Suprapubic skin (tissue), 4 donors: ENCODE data around the gene PDILT. TPM values are rescaled to one million over a fixed set of nuclear protein-coding genes. Genes with fewer than 3 reads are reported as not detected.
"Not testable (repeated sequence)": the region's sequence is repeated elsewhere in the genome, so short reads cannot be mapped to it uniquely, and the experiment has no call there.

ENCODE experiments used
- DNase-seq, 2 donors: peaks; one replicate each; pipeline ENCODE4 v3.0.0-alpha.2; 2019; ENCODE audit warnings: low spot score in 2 of 2
- H3K27ac ChIP-seq: fragments of 200-600 bp; sonication (generic); one replicate; pipeline ENCODE4 v1.5.1; 2019
- H3K27me3 ChIP-seq: fragments of 200-600 bp; sonication (generic); one replicate; pipeline ENCODE4 v1.5.1; 2019
- H3K36me3 ChIP-seq: fragments of 200-600 bp; sonication (generic); one replicate; pipeline ENCODE4 v1.5.1; 2019
- H3K4me1 ChIP-seq: fragments of 200-600 bp; sonication (generic); one replicate; pipeline ENCODE4 v1.5.1; 2019
- H3K4me3 ChIP-seq: fragments of 200-600 bp; sonication (generic); one replicate; pipeline ENCODE4 v1.5.1; 2019; ENCODE audit warnings: mild to moderate bottlenecking
- H3K9me3 ChIP-seq: fragments of 200-600 bp; sonication (generic); one replicate; pipeline ENCODE4 v1.5.1; 2019
- EP300 ChIP-seq: sonication (generic); formaldehyde crosslinking; IDR thresholded peaks from one replicate; pipeline ENCODE4 v1.6.1; 2017; ENCODE audit warnings: antibody characterized with exemption
- POLR2A ChIP-seq, 2 donors: fragments of 450-650 bp; IDR thresholded peaks; one replicate each; pipeline ENCODE4 v1.6.1; 2017; ENCODE audit warnings: antibody characterized with exemption in 2 of 2, mild to moderate bottlenecking in 2 of 2, moderate library complexity in 2 of 2
- POLR2AphosphoS5 ChIP-seq, 3 donors: sonication (generic); formaldehyde crosslinking; IDR thresholded peaks; one replicate each; pipeline ENCODE4 v1.6.1; 2017; ENCODE audit warnings: antibody characterized with exemption in 3 of 3
- WGBS: methylation state at CpG from one replicate; pipeline ENCODE4 v1.1.5; 2018; 5-methylcytosine and 5-hydroxymethylcytosine counted together
- total RNA-seq, 4 donors: library from RNA; depleted of rRNA; stranded (reverse); fragments of >200 nt; gene quantifications; one replicate each; pipeline ENCODE4 v1.1.0, GENCODE V29; 2016
- TF ChIP-seq, protein P1 (sequence below), 2 donors: fragments of 200-600 bp in 1 of 2; fragments of 450-650 bp in 1 of 2; sonication (generic) in 1 of 2; IDR thresholded peaks; one replicate each; pipeline ENCODE4 v1.5.1; 2016 to 2019; ENCODE audit warnings: antibody characterized with exemption in 2 of 2, mild to moderate bottlenecking in 1 of 2, moderate library complexity in 1 of 2

PDILT gene, protein sequence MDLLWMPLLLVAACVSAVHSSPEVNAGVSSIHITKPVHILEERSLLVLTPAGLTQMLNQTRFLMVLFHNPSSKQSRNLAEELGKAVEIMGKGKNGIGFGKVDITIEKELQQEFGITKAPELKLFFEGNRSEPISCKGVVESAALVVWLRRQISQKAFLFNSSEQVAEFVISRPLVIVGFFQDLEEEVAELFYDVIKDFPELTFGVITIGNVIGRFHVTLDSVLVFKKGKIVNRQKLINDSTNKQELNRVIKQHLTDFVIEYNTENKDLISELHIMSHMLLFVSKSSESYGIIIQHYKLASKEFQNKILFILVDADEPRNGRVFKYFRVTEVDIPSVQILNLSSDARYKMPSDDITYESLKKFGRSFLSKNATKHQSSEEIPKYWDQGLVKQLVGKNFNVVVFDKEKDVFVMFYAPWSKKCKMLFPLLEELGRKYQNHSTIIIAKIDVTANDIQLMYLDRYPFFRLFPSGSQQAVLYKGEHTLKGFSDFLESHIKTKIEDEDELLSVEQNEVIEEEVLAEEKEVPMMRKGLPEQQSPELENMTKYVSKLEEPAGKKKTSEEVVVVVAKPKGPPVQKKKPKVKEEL
- not detected for total RNA-seq

DNA sequence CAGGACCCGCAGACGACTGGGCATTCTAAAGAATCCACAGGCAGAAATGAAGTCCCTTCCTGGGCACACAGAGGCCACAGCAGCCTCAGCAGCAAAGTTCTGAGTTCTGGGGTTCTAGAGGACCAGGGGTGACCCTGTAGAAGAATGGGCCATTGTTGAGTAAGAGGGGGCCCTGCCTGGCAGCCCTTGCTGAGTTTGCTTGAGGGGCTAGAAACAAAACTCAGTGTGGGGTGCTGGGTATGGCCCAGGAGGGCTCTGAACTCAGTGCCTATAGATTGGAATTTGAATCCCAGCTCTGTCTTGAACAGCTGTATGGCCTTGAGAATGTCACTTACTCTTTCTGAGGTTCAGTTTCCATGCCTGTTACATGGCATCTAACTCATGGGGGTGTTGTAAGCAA, at the start of gene PDILT:
Gene PDILT, minus strand, starts transcription at position 101 of the 400 bp plus-strand sequence. CDS start 5,437 bp downstream, outside the sequence.
- TF ChIP-seq POLR2A (IDR thresholded peaks at IDR 0.05) (no peak), POLR2AphosphoS5 (IDR thresholded peaks at IDR 0.05) (no peak), EP300 (no peak)
- TF ChIP-seq, protein P1, sequence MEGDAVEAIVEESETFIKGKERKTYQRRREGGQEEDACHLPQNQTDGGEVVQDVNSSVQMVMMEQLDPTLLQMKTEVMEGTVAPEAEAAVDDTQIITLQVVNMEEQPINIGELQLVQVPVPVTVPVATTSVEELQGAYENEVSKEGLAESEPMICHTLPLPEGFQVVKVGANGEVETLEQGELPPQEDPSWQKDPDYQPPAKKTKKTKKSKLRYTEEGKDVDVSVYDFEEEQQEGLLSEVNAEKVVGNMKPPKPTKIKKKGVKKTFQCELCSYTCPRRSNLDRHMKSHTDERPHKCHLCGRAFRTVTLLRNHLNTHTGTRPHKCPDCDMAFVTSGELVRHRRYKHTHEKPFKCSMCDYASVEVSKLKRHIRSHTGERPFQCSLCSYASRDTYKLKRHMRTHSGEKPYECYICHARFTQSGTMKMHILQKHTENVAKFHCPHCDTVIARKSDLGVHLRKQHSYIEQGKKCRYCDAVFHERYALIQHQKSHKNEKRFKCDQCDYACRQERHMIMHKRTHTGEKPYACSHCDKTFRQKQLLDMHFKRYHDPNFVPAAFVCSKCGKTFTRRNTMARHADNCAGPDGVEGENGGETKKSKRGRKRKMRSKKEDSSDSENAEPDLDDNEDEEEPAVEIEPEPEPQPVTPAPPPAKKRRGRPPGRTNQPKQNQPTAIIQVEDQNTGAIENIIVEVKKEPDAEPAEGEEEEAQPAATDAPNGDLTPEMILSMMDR (IDR thresholded peaks at IDR 0.05), result no peak
- no peak for DNase-seq
- Histone ChIP-seq H3K4me1 (no peaks in the 10 kb centered on the region), H3K27me3 (no peaks in the 10 kb centered on the region), H3K36me3 (no peaks in the 10 kb centered on the region), H3K27ac (no peak within 1 kb of the TSS), H3K4me3 (no peak within 1 kb of the TSS), H3K9me3 (no peaks in the 10 kb centered on the region)
- no CpG with 5 or more reads among the region's 2 CpGs for WGBS

DNA sequence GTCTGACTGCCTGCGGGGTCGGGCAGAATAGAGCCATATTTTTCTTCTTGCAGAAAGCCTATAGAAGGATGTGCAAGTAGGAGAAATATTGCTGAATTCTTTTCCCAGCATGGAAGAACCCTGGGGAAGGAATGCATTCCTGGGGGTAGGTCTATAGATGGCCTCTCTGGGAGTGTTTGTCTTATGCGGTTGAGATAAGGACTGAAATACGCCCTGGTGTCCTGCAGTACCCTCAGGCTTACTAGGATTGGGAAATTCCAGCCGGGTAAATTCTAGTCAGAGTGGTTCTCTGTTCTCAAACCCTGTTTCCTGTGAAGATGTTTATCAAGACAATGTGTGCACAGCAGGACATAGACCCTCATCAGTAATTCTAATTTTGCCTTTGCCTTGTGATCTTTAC, 49.1 kb upstream of the PDILT start:
- DNase-seq, H3K36me3 ChIP-seq, H3K4me3 ChIP-seq, H3K27me3 ChIP-seq, H3K27ac ChIP-seq, H3K4me1 ChIP-seq, H3K9me3 ChIP-seq: not testable (repeated sequence)
- WGBS, result no CpG with 5 or more reads among the region's 5 CpGs

DNA sequence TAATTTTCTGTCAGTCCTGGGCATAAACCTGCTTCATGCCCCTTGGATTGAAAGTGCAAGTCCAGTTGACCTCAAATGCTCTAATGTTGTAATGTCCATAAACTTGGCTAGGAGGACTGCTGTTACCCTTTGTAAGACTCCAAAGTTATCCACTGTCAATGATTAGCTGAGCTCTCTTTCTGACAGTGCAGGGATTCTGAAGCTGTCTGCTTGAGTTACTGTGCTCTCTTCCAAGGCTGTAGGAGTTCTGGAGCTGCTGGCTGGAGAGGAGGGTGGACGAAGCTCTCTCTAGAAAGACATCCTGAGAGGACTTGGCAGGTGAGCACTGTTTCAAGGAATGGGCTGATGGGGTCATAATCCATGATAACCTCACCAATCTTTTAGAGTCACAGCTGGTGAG, 46.8 kb upstream of the PDILT start, which contains the start of gene ACSM2A:
Gene ACSM2A, plus strand, starts transcription at position 158 of the 400 bp plus-strand sequence. CDS start 8,594 bp downstream, outside the sequence.
- H3K4me3 ChIP-seq, H3K4me1 ChIP-seq, H3K27me3 ChIP-seq, DNase-seq, H3K27ac ChIP-seq, H3K36me3 ChIP-seq, H3K9me3 ChIP-seq: not testable (repeated sequence)
- no CpG with 5 or more reads among the region's 1 CpG for WGBS

DNA sequence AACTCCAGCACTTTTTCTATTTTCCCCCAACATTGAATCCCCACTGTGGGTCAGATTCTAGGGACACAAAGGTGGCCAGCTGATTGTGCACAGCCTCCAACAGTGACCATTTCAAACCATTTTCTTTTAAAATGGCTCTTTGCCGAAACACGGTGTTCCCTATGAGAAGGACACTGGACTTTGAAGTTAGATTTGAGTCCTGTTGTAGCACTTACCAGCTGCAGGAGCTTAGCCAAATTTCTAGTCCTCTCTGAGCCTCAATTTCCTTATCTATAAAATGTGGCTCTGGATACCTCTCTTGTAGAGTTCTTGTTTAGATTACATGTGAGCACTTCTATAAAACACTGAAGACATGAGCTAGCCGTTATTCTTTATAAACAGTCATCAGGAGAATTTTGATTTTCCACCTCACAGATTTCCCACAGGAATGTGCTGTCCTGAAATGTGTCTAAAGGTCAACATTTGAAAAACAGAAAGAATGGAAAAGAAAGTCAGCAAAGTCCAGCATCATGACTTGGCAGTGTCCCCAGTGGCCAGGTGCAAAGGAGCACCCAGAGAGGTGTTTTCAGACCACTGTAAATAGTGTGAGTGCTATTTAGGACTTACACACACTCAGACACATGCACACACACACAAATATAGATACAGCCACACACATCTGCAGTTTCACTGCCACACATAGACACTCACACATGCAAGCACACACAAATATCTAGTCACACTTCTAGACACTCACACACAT, 42.3 kb upstream of the PDILT start:
- not testable (repeated sequence) for H3K27ac ChIP-seq, H3K36me3 ChIP-seq, H3K4me3 ChIP-seq, H3K4me1 ChIP-seq, H3K9me3 ChIP-seq, H3K27me3 ChIP-seq, DNase-seq
- WGBS, result no CpG with 5 or more reads among the region's 3 CpGs

DNA sequence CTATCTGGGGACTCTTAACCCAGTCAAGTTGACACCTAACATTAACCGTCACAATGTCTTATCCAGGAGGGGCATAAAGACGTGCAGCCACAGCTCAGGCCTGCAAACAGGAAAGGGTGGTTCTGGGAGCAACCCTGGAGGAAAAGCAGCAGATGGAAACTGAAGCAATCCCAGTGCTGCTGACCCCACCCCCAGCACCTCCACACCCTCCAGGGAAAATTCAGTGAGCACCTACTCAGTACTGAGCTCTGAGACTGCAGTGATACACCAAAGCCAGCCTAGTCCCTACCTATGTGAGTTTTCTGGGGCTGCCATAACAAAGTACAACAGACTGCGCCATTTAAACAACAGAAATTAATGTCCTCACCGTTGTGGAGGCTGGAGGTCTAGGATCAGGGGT, 37.3 kb upstream of the PDILT start:
- not testable (repeated sequence) for H3K4me3 ChIP-seq, H3K27ac ChIP-seq, H3K27me3 ChIP-seq, H3K36me3 ChIP-seq, DNase-seq, H3K9me3 ChIP-seq
- peaks cover 19% of the 10 kb centered on the region for H3K4me1 ChIP-seq
- WGBS, result 75% methylated on average over 2 of the region's 4 CpGs

DNA sequence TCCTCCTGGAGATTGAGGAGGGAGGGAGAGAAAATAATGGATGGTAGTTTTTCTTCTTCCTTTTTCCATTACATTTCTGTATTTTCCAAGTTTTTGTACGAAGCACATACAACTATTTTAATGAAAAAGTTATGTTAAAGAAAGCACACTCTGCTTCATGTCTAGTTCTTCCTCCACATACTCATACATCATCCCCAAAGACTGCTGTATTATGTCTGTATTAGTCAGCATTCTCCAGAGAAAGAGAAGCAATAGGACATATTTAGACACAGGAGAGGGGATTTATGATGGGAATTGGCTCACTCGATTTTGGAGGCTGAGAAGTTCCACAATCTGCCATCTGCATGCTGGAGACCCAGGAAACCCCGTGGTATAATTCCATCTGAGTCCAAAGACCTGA, 36.7 kb upstream of the PDILT start:
- TF ChIP-seq EP300 (no peak), POLR2AphosphoS5 (IDR thresholded peaks at IDR 0.05) (no peak), POLR2A (IDR thresholded peaks at IDR 0.05) (no peak)
- TF ChIP-seq, protein P1 (IDR thresholded peaks at IDR 0.05), result no peak
- WGBS, result 52% methylated on average over 3 of the region's 3 CpGs
- H3K4me1 ChIP-seq, result peaks cover 19% of the 10 kb centered on the region
- no peak overlapping the region for H3K27ac ChIP-seq
- H3K4me3 ChIP-seq, result no peak overlapping the region
- no peaks in the 10 kb centered on the region for H3K9me3 ChIP-seq
- DNase-seq, result no peak
- no peaks in the 10 kb centered on the region for H3K27me3 ChIP-seq
- H3K36me3 ChIP-seq, result no peaks in the 10 kb centered on the region

DNA sequence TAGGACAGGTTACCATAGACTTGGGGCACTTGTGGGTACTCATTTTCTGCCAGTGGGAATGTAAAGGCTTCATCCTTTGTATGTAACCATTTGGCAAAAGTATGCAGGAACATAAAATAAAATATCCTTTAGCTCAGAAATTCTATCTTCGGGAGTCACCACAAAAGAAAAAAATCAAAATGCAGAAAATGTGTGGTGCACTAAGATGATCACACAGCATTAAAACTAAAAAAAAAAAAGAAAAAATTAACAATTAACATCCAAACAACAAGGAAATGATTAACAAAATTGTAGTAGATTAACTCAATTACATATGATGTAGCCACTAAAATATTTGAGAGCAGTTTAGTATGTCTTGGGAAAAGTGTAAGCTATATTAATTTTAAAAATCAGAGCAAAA, 36.2 kb upstream of the PDILT start:
- not testable (repeated sequence) for H3K36me3 ChIP-seq, DNase-seq
- peaks cover 19% of the 10 kb centered on the region for H3K4me1 ChIP-seq

More for the DNA sequence above, 36.2 kb upstream of the PDILT start:
- H3K27ac ChIP-seq, H3K4me3 ChIP-seq, H3K9me3 ChIP-seq, H3K27me3 ChIP-seq: not testable (repeated sequence)
- WGBS, result 69% methylated on average over 1 of the region's 1 CpG
